Fibroblast of skin of abdomen (primary cell): ENCODE results near the gene BCR.

ENCODE experiments used
- DNase-seq: peaks from one replicate; pipeline ENCODE4 v3.0.0-alpha.2; 2013

BCR gene

DNA sequence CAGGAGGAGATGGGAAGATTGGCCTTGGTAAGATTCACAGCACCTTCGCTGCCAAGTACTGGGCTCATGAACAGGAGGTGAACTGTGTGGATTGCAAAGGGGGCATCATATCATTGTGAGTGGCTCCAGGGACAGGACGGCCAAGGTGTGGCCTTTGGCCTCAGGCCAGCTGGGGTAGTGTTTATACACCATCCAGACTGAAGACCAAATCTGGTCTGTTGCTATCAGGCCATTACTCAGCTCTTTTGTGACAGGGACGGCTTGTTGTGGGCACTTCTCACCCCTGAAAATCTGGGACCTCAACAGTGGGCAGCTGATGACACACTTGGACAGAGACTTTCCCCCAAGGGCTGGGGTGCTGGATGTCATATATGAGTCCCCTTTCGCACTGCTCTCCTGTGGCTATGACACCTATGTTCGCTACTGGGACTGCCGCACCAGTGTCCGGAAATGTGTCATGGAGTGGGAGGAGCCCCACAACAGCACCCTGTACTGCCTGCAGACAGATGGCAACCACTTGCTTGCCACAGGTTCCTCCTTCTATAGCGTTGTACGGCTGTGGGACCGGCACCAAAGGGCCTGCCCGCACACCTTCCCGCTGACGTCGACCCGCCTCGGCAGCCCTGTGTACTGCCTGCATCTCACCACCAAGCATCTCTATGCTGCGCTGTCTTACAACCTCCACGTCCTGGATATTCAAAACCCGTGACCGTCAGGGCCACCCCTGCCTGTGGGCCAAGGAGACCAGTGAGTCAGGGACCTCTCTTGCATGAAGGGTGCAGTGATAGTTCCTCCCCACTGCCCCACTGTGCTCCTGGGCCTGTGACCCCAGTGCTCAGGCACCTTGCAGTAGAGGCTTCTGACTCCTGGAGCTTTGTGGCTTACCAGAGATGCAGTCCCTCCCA lies 83.6 kb downstream of the BCR start:
- DNase-seq: no peak

DNA sequence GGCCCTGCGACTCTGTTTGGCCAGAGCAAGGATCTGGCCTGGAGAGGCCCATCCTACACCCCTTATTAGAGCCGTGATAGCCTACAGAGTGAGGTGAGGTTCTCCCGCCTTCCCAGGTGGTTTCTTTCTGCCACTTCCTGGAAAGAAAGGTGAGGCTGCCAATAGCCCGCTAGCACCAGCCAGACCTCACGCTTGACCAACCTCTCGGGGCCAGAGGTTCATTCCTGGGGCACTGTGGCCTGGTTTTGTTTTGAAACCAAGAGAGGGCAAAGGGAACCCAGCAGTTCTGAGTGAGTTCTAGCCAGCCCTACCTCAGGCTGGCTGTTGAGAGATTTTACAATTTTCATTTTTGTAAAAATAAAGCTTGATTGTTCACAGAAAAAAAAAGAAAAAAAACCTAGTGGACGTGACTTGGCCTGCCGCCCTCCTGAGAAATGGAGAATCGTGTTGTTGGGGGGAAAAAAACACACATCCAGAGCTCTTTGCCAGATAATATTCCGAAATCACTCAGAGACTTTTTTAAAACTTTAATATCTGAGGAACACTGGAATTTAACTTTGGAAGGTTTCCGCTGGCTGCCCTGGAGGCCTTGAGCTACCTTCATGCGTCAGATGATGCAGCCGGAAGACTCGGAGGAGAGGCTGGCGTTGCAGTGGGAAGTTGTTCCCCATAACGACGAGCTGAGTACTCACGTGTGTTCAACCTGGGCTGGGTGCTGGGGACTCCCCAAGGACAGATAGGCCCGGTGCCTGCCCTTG lies 84.5 kb downstream of the BCR start:
- no peak for DNase-seq

DNA sequence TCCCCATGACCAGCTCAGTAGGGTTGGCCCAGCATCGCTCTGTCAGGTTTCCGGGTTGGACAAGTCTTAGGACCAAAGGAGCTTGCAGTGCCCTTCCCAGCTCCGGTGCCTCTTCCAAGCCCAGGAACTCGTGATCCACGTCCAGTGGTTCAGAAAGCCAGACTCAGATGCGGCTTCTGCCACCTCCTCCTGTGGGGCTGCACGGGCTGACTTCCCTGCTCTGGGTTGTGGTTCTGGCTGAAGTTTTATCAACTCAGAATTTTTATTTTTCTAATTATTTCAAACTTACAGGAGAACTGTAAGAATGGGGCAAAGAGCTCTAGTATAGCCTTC lies 85.0 kb downstream of the BCR start:
- no peak for DNase-seq

DNA sequence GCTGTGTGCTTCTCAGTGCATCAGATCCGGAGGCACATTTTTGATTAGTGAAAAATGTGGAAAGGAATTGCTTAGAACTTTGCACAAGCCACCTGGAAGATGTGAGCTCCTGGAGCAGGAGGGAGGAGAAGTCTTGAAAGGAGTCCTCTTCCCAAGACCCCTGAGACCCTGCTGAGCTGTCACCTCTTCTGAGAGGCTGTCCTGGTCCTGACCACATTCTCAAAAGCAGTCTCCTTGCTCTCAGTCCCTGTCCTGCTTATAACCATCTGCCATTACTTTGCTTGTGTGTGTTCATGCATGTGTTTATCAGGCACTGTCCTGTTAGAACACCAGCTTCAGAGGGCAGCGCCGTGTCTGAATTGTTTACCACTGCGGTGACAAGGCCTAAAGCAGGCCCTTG lies 86.5 kb downstream of the BCR start:
- no peak for DNase-seq

DNA sequence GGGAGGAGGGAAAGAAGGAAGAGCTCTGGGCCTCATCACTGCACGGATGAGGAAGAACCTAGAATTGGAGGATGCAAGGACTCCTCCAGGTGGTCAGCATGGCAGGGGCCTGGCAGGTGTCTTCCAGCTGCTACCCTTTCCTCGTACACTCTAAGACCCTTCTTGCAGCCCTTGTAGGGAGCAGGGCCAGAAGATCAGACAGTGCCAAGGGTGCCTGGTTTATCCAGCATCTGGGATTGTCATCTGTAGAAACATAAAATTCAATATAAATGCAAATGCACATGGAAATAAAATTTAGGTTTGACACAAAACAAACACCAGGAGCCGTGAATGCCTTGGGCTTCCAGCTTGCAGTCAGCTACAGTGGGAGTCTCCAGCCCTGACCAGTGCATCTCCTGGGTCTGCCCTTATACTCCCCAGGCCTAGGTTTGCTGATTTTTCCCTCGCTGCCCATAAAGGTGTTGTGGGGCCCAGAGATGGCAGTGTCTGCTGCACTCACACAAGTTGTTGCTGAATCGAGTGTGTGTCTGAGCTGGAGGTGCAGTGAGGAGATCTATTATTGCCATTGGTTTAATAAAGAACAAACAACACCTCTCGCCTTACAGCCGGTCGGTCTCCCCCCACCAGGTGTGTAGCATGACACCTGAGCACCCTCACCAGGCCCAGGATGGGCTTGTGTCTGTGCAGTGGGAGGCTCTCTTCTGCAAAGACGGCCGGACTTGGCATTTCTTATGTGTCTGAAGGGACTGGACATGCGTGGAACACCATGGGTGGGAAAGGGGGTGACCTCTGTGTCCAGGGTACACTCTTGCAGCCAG lies 87.1 kb downstream of the BCR start:
- DNase-seq: no peak

DNA sequence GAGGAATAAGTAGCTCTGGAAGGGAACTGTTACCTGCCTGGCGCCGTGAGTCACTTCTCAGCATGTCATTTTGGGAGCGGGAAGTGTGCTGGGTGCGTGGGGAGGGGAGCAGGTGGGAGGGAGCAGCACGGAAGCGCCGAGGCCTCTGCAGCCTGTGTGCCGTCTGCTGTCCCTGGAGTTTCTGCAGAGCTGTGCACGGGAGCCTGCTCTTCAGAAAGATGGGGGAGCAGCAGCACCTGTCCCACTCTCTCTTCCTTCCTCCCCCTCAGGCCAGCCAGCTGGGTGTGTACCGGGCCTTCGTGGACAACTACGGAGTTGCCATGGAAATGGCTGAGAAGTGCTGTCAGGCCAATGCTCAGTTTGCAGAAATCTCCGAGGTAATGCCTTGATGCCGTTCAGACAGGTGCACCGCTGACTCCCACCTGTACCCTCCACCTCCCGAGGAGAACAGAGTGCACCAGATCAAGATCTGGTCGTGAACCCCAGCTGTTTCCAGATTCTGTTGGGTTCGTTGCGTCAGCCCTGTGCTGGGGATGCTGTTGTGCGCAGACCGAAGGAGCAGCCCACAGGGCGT lies 87.9 kb downstream of the BCR start:
- DNase-seq: no peak

DNA sequence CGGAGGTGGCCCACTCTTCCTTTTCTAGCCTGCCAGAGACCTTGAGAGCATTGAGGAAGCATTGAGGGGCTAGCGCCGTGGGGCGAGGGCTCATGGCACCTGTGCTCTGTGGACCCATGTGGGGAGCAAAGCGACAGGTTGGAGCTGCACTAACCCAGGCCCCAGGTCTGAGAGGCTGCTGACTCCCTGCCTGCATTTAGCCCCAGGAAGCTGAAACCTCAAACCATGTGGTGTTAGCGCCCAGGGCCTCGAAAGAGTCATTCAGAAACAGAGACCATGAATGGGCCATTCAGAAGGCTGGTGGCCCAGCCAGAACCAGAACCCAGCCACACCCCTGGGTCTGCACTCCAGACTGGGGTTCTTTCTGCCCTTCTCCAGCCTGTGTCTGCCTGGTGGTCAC lies 88.6 kb downstream of the BCR start:
- DNase-seq: no peak

DNA sequence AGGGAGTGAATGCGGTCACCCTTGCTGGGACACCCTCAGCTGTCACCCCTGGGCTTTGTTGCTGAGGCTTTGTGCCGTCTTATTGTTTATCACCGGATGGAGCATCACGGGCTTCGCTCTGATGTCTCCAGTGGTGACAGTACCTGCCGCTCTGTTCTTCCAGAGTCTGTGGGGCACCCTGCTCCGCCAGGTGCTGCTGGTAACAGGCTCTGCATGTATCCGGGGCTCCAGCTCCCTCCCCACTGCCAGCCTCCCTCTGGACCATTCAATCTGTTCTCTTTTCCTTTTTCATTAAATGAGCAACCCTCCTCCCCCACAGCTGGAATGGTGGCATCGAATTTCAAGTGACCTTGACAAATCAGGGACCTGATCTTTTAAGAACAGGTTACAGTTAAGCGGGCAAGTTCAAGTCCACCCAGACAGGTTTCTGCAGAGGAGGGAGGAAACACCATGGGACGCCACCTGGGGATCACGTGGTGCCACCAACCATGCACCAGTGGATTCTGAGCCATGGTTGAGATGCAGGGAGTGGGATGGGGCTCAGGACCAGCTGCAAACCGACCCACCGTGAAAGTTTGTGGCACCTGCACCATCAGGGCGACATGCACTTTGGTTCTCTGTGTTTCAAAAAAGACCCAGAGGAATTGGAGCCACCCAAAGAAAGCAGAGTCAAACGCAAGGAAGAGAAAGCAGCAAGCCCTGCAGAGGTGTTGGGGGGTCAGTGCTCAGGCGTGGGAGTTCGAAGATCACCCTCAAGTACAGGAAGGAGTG lies 89.3 kb downstream of the BCR start:
- DNase-seq: no peak

DNA sequence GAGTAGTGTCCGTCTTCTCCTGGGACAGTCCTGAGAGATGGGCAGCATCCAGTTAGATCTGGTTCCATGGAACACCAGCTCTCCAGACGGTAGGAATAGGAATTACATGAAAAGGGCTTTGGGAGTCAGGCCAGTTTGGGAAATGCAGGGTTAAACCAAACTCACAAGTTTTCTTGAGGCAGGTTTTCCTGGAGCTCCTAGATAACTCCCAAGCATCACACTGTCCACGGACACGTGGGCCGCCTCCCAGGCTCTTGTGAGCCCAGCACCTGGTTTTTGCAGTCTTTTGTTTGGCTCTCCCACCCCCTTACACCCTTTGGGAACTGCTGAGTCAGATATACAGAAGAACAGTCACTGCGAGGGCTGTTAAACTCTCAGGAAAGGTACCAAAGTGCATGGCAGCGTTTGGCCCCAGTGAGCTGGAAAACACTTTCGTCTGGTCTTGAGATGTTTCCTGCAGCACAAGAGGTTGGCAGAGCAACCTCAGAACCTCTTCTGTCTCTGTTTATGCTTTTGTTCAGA lies 90.0 kb downstream of the BCR start:
- DNase-seq: no peak

DNA sequence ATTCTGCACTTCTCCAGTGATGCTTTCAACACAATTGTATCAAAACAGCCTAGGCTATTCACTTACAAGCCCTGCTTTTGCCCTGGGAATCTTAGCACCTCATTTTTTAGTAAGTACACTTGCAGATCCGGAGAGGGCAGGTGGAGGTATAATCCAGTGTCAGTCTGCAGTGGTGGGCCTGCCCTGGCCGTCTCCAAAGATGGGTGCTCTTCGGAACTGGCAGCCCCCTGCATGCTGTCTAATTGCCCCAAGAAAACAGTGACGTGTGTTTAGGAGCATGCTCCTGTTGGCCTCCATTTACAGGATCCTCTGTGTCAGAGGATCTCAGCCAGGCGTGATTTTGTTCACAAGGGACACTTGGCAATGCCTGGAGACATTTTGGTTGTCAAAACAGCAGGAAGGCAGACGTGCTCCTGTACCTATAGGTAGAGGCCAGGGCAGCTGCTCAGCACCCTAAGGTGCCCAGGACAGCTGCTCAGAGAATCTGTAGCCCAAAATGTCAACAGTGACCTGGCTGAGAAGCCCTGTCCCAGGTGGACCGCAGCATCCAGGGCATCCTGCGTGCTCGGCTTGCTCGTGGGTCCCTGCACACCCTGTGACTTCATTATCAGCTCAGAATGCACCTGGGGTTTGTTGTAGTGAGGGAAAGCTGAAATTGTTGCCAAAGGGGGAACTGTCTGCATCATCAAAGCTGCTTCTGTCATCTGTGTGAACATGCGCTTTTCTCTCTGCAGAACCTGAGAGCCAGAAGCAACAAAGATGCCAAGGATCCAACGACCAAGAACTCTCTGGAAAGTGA lies 90.7 kb downstream of the BCR start:
- no peak for DNase-seq

DNA sequence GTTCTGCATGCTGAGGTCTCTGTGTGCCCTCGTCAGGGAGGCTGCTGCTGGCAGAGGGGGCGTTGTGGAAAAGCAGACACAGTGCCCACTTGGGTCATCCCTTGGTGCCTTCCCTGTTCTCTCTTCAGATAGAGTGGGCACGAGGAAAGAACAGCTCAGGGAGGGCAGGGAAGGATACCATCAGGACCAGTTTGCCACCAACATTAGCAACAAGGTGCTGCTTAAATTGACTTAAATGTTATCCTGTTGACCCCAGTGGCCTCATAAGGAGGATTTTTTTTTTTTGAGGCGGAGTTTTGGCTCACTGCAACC lies 91.2 kb downstream of the BCR start:
- no peak for DNase-seq

DNA sequence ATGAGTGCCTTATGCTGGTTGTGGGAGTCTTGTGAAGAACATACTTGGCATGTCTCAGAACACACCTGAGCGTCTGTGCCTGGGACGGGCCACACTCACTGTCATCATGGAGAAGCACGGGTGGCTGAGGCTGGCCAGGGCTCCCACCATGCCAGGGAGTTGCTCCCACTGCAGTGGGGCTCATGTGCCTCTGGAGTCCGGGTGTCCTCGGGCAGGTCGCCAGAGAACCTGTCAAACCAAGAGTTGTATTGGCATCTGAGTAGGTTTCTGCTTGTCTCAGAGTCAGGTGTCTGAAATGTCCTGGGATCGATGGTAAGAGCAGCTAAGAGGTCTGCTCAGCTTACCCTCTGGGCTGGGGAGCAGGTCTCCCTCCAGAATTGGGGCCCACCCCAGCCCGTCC lies 92.1 kb downstream of the BCR start:
- no peak for DNase-seq

DNA sequence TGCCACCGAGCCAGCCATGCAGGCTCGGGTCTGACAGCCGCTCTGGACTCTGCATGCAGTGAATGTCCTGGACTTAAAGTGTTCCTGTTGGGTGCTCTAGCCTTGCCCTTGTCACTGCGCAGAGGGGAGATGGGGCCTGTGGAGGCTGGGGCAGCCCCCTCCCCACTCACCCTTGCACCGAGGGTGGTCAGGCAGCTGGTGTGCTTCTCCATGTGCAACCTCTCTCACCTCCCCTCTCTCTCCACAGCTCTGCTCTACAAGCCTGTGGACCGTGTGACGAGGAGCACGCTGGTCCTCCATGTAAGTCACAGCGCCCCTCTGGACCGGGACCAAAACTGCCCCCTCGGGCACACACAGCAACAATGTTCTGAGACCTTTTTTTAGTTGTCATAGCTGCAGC lies 92.5 kb downstream of the BCR start:
- DNase-seq: no peak

DNA sequence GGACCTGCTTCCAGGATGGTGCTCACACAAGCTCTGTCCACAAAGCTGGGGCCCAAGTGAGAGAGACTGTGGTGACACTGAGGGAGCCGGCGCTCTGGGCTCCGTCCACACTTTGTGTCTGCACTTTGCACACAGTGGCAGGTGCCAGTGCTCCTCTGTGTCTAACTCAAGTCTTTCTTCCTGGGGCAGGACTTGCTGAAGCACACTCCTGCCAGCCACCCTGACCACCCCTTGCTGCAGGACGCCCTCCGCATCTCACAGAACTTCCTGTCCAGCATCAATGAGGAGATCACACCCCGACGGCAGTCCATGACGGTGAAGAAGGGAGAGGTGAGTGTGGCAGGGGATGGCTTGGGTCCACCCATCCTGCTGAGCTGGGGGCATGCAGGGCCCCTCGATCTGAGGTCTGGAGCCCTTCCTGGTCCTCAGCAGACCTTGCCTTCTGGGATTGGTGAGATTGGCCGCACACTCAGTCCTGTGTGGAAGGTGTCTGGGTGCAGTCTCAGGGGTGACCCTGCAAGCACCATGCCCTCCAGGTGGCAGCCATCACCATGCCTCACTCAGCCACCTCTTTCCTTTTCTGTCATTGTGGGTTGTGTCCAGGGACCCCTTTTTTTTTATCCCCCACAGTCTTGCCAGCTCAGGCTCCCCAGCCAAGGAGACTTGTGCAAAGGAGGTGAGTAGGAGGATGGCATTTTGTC lies 93.3 kb downstream of the BCR start:
- DNase-seq: no peak

DNA sequence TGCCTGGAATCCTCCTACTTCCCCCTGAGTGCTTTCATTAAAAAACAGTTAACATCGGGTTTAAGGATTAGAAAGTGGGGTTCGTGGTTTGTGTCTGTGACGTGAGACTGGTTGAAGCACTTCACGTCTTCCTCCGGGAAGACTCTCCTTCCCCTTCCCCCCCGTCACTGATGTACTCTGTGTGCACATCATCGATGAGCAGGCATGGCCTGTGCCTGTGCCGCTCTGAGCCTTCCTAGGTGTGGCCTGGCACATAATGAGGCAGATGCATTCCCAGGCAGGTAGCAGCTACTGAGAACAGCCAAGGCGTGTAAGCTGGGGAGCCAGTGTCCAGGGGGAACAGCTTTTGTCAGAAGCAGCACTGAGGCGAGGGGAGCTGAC lies 93.8 kb downstream of the BCR start:
- no peak for DNase-seq

DNA sequence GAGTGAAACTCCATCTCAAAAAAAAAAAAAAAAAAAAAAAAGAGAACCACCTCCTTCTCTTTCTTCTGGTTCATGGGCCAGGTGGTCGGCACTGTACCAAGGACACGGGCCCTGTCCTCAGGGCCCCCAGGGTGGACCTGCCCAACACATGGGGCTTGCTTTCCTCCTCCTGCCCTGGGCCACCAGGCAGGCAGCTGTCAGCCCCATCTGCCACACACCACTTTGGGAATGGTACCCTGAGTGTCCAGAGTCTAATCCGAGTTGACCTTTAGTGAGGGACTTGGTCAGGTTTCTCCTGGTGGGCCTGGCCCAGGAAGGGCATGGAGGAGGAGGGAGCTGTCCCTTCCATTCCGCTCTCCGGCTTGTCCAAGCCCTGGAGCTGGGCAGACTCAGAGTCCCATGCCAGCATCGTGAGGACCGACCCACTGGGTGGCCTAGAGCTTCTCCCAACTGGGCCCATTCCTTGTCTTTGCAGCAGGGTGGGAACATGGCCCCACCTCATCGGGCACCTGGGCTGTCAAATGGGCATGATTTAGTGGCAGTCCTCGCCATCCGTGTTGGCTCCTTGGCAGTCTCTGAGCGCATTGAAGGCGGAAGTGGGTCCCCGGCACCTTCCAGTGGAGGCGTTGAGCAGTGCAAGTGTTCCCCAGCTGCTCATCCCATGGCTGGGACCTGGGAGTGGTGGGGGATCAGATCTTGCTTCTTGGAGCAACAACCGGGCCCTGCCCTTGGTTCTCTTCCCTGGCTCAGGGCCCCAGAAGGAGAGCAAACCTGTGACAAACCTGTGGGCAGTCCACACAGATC lies 94.8 kb downstream of the BCR start:
- DNase-seq: no peak

DNA sequence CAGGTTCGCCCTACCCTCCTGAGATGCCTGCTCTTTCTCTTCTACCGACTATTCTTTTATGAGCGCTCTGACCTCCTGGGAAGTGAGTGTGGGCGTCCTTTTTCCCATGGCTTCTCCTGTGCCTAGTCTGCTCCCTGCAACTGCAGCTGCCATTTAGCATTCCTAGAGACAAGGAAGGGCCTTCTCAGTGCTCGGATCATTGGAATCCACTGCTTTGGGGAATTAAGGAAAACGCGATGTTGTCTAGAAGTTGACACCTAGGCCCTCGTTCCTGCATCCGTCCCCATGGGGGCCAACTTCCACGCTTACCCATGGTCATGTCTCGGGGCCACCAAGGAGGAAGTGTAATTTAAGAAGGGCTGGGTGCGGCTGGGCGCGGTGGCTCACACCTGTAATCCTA lies 95.4 kb downstream of the BCR start:
- DNase-seq: no peak

DNA sequence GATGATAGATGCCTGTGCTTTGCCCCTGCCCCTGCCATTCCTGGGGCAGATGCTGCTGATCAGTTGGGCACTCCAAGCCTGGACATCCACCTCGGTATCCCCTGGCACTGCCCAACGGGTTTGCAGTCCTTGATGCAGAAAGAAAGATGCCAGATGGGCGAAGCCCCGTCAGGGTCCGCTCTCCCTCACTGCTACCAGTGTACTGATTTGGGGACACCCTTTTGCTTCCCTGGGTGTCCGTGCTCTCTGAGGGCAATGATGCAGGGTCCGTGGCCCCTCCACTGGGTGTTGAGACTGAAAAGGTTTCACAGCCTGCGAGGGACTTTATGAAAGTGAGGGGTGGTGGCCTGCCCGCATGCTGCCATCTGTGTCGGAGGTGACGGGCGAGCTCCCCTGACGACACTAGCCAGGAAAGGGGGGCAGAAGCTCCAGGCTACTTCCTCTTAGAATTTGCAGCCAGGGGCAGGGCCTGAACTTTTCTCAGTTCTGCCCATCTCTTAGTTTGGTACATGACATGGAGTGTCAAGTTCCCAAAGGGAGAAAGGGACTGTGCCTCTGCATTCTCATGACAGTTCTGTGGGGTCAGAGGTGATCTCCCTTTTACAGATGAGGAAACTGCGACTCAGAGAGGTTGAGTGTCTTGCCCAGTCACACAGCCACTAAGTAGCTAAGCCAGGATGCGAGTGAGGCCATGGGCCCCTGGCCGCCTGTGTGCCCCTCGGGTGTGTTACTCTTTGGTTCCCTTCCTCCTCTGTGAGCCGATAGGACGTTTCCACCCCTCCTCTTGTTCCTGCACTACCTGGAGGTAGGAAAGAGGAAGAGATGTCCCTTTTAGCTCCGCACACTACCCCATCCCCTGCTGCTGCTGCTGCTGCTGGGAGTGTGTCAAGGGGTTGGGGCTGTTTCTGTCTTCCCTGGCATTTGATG lies 96.6 kb downstream of the BCR start:
- DNase-seq: no peak
